ENCODE measurements around the gene CAMK1D.

Gene CAMK1D

GRCh38 chr10:12819071-12819470 lies 469.7 kb downstream of the CAMK1D start:
- DNase-seq (ENCODE audit: low read depth): no peak
- TF ChIP-seq CTCF (IDR thresholded peaks at IDR 0.05; ENCODE audit: low read depth, low read length, missing control alignments): no peak
- no peak overlapping the region for H3K4me3 ChIP-seq (ENCODE audit: low read depth, low read length)
- in situ Hi-C loops (cut with HindIII; ENCODE audit: low sequenced_read_pairs): no loop called here

DNA sequence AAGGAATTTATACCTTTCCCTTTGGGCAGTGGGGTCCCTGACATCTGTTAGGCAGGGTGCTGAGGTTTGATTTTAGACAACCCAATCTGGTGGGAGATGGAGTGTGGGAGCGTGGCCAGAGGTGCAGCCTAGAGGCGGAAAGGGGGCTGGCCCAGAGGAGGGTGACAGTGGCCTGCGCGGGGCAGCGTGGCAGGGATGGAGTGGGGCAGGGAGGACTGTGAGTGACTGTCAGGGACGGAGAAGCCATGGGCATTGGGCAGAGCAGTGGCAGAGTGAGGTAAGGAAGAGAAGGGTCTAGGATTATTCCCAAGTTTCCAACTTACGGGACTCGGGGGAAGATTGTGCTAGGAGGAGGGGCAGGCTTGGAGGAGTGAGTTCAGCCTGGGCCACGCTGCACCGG lies 470.3 kb downstream of the CAMK1D start:
- in situ Hi-C loops (cut with HindIII; ENCODE audit: low sequenced_read_pairs): loop anchor here (5.0 kb wide), 2 partner anchors 57 to 68 kb away; no protein-coding TSS in a partner anchor
- TF ChIP-seq CTCF (IDR thresholded peaks at IDR 0.05; ENCODE audit: low read depth, low read length, missing control alignments): no peak
- H3K4me3 ChIP-seq (ENCODE audit: low read depth, low read length): no peak overlapping the region
- DNase-seq (ENCODE audit: low read depth): no peak

GRCh38 chr10:12822126-12822892 lies 473.0 kb downstream of the CAMK1D start:
- no peak for DNase-seq (ENCODE audit: low read depth)
- TF ChIP-seq CTCF (IDR thresholded peaks at IDR 0.05; ENCODE audit: low read depth, low read length, missing control alignments): no peak
- in situ Hi-C loops (cut with HindIII; ENCODE audit: low sequenced_read_pairs): loop anchor here (5.0 kb wide), 2 partner anchors 60 to 65 kb away; no protein-coding TSS in a partner anchor

DNA sequence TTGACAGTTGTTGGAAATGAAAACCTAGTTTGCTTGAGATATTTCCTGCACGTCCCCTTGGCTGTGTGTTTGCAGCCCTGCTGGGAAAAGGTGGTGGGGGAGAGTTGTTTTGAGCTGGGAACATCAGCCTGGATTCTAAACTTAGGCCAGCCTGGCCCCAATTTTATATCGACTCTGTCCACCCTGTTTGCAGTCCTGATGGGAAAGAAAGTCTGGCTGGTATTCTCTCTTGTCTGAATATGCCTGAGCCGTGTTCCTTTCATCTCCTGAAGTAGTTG lies 473.5 kb downstream of the CAMK1D start:
- in situ Hi-C loops (cut with HindIII; ENCODE audit: low sequenced_read_pairs): loop anchor here (5.0 kb wide), 2 partner anchors 61 to 64 kb away; no protein-coding TSS in a partner anchor
- TF ChIP-seq CTCF (IDR thresholded peaks at IDR 0.05; ENCODE audit: low read depth, low read length, missing control alignments): no peak
- DNase-seq (ENCODE audit: low read depth): no peak
- no peak overlapping the region for H3K4me3 ChIP-seq (ENCODE audit: low read depth, low read length)

More at GRCh38 chr10:12822126-12822892, 473.0 kb downstream of the CAMK1D start:
- no peak overlapping the region for H3K4me3 ChIP-seq (ENCODE audit: low read depth, low read length)

DNA sequence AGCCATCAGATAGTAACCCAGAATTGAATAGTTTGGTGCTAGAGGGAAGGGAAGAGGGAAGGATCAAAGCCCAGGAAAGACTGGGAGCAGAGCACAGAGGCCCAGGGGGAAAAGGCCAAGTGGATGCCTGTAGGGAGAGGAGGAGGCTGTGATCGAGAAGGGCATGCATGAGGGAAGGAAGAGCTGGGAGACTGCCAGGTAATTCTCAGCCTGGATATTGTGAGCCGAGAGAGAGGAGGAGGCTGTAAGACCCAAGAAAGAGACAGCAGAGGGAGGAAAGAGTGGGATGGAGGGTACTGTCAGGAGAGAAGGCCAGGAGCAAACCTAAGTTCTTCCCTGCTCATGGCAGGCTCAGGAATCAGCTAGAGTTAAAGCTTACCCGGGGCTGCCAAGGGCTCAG lies 474.0 kb downstream of the CAMK1D start:
- DNase-seq (ENCODE audit: low read depth): no peak
- no peak for TF ChIP-seq CTCF (IDR thresholded peaks at IDR 0.05; ENCODE audit: low read depth, low read length, missing control alignments)
- in situ Hi-C loops (cut with HindIII; ENCODE audit: low sequenced_read_pairs): loop anchor here (5.0 kb wide), 2 partner anchors 61 to 64 kb away; no protein-coding TSS in a partner anchor
- H3K4me3 ChIP-seq (ENCODE audit: low read depth, low read length): no peak overlapping the region

GRCh38 chr10:12825260-12825849 lies 476.0 kb downstream of the CAMK1D start:
- TF ChIP-seq CTCF (IDR thresholded peaks at IDR 0.05; ENCODE audit: low read depth, low read length, missing control alignments): no peak
- H3K4me3 ChIP-seq (ENCODE audit: low read depth, low read length): no peak overlapping the region
- in situ Hi-C loops (cut with HindIII; ENCODE audit: low sequenced_read_pairs): no loop called here
- no peak for DNase-seq (ENCODE audit: low read depth)

Measured in astrocyte of the cerebellum (primary cell).